ENCODE measurements around the gene PPP1R15A.
"Not testable (repeated sequence)": the region's sequence is repeated elsewhere in the genome, so short reads cannot be mapped to it uniquely, and the experiment has no call there.

DNA sequence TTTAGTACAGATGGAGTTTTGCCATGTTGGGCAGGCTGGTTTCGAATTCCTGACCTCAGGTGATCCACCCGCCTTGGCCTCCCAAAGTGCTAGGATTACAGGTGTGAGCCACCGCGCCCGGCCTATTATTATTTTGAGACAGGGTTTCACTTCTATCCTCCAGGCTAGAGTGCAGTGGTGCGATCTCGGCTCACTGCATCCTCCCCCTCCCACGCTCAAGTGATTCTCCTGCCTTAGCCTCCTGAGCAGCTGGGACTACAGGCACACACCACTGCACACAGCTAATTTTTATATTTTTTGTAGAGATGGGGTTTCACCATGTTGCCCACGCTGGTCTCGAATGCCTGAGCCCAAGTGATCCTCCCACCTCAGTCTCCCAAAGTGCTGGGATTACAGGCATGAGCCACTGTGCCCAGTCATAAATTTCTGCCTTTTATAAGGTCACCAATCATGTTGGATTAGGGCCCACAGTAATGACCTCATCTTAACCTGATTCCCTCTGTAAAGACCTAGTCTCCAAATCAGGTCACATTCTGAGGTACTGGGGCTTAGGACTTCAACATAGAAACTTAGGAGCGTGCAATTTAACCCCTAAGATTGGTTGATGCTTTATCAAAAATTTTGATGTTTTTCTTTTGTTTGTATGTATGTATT is 37.3 kb downstream of the PPP1R15A start:
- TF ChIP-seq, protein P1, sequence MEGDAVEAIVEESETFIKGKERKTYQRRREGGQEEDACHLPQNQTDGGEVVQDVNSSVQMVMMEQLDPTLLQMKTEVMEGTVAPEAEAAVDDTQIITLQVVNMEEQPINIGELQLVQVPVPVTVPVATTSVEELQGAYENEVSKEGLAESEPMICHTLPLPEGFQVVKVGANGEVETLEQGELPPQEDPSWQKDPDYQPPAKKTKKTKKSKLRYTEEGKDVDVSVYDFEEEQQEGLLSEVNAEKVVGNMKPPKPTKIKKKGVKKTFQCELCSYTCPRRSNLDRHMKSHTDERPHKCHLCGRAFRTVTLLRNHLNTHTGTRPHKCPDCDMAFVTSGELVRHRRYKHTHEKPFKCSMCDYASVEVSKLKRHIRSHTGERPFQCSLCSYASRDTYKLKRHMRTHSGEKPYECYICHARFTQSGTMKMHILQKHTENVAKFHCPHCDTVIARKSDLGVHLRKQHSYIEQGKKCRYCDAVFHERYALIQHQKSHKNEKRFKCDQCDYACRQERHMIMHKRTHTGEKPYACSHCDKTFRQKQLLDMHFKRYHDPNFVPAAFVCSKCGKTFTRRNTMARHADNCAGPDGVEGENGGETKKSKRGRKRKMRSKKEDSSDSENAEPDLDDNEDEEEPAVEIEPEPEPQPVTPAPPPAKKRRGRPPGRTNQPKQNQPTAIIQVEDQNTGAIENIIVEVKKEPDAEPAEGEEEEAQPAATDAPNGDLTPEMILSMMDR (IDR thresholded peaks at IDR 0.05; ENCODE audit: insufficient read depth, low read length, poor library complexity, severe bottlenecking) = not testable (repeated sequence)
- not testable (repeated sequence) for TF ChIP-seq EZH2phosphoT487 (conservative IDR thresholded peaks at IDR 0.05; ENCODE audit: low read length)
